Smooth muscle cell of the pulmonary artery (primary cell): ENCODE data around the gene COL4A1. TPM values are rescaled to one million over a fixed set of nuclear protein-coding genes. Genes with fewer than 3 reads are reported as not detected.

Source experiments
- total RNA-seq: library from RNA; depleted of rRNA; stranded (reverse); fragments of >200 nt; gene quantifications from 2 replicates; pipeline ENCODE4 v1.2.3, GENCODE V29; 2014

The COL4A1 gene
- total RNA-seq: 1,079 and 2,000 TPM in 2 replicates

DNA sequence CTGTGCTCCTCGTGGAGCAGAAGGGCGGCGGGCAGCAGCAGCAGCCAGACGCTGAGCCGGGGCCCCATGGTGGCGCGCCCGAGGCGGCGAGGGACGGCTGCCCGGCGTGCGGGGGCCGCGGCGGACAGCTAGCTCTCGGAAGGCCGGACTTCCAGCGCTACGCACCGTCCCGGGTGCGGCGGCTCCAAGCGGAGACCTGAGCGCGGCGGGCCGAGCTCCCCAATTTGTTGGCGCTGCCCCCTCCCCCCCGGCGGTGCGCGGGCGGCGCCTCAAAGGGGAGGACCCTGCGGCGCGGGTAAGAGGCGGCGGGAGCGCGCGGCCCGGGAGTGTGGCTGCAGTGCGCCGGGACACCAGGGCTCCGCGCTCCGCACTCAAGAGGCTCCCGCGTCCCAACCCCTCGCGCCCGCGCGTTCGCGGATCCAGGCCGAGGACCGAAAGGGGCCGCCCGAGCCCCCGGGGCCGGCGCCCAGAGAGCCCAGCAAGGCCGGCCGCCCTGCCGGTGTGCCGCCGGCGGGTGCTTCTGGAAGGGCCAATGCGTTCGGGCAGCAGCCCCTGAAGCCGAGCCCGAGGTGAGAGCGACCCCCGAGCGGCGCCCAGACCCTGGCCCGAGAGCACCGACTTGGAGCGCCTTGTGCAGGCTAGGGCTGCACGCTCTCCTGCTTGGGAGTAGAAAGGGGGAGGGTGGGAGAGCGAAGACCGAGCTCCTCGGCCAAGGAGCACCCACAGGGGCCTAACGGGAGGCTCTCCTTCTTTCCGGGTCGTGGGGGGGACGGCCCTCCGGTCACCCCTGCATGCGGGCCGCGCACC lies at the start of gene COL4A1, which contains the start of gene COL4A2:
Gene COL4A1, minus strand, starts transcription at position 198 of the 807 bp plus-strand sequence. Its CDS starts 130 bp downstream, at position 68.
Gene COL4A2, plus strand, starts transcription at position 325 of the 807 bp plus-strand sequence. CDS start 620 bp downstream, outside the sequence.

Other genes starting within 250 kb of the COL4A1 start
- gene COL4A2, start 127 bp upstream of the COL4A1 start, total RNA-seq: 1,112 and 1,718 TPM in 2 replicates